ENCODE data around the gene RGMA.
A peak's percentile ranks its signal among the peaks of the same experiment; 100 is the strongest.

Gene RGMA

GRCh38 chr15:93001156-93001555 lies 87.9 kb downstream of the RGMA start:
- DNase-seq: no peak

DNA sequence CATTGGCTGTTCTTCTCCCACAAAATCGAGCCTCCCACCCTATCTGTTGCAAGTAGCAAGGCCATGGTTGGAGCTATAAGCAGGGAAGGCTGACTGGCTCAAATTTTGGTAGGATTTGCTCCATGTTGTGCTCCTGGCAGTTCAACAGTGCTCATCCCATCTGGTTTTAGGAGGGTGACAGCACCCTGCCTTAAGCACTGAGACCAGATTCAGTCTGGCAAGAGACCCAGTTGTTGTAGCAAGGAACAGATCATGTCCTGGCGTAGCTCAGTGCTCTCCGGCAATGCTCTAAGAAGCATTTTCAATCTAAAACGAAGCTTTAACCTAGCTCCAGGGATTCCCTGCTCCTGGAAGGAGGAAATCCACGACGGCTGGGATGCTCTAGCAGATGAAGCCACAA lies 91.2 kb downstream of the RGMA start:
- no peak for DNase-seq

DNA sequence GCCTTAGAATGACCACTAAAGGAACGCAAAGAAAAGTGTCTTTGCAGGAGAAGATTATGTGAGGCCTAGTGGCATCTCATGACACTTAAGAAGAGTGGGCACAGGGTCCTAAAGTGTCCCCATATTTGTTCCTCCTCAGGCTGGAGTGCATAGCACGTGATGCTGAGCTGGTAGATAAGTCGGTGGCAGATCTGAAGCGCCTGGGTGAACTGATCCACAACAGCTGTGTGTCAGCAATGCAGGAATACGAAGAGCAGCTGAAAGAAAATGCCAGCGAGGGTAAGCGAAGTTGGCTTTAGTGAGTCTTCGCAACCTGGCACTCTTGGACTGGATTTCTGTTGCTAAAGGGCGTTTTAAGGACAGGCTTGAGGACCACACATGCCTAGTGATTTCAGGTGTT lies 96.3 kb downstream of the RGMA start:
- no peak for DNase-seq

GRCh38 chr15:92990031-92990430 lies 99.0 kb downstream of the RGMA start:
- DNase-seq: no peak

- DNase-seq: peak; percentile 53
Observed at GRCh38 chr15:92989470-92989869, 99.5 kb downstream of the RGMA start.

Measured in suppressor macrophage treated with lipopolysaccharide for 4 hours (primary cell).